Ovary (tissue), 3 donors: ENCODE data around the gene PDE1A.

Experiments
- CTCF ChIP-seq, 3 donors: fragments of 450-650 bp in 2 of 3; fragments of 200-600 bp in 1 of 3; IDR thresholded peaks; one replicate each; pipeline versions ENCODE4 v1.5.1 to v1.8.0; 2016 to 2022; ENCODE audit warnings: antibody characterized with exemption in 3 of 3, mild to moderate bottlenecking in 1 of 3
- EP300 ChIP-seq: sonication (generic); formaldehyde crosslinking; IDR thresholded peaks from one replicate; pipeline ENCODE4 v1.6.1; 2017; ENCODE audit warnings: antibody characterized with exemption
- donor health status: DM: no; HTN: no; CAD: no.

- no peak for TF ChIP-seq CTCF (IDR thresholded peaks at IDR 0.05)
- no peak for TF ChIP-seq EP300
Observed at GRCh38 chr2:182281276-182281675, 145.6 kb downstream of the PDE1A start.
